Activated T-cell treated with anti-CD3 and anti-CD28 coated beads for 1 hour (primary cell): ENCODE results near the gene PIF1.

ENCODE experiments used
- DNase-seq: peaks from one replicate; pipeline ENCODE4 v3.0.0-alpha.2; 2020; ENCODE audit warnings: low read depth

Gene PIF1

GRCh38 chr15:64774629-64775493 is 50.6 kb downstream of the PIF1 start:
- no peak for DNase-seq

- DNase-seq: no peak
Measured at GRCh38 chr15:64774037-64774628, 51.3 kb downstream of the PIF1 start.

DNA sequence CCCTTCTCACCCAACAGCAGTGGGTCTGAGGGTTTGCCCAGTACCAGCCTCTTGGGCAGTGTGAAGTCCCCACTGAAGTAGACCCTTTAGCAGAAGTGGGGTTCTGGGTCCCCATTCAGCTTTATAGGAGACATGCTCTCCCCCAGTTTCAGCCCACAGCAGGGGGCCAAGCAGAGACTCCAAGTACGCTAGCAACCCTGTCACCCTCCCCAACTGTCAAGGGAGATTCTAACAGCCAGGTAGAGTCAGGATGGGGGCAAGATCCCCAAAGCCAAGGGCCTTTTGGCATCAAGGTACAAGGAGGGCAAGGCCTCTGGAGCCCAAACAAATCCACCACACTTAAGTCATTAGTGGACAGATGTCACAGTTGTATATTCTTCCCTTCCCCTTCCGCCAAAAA is 51.8 kb downstream of the PIF1 start:
- no peak for DNase-seq

DNA sequence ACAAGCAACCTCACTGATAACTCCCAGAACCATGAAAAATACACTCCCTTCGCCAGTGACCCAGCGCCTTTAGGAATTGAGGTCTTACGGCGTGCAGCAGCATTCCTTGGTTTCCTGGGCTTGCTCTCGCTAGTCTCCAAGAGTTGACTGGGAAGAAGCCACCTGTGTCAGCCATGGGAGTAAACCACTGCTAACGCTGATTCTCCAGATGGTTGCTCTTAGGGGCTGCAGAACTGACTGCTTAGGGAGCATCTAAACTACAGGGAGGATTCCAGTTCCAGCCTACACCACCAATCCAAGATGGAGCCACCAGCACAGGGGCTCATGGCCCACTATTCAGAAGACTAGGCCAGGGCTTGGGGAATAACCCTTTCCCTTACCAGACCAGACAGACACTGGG is 52.5 kb downstream of the PIF1 start:
- no peak for DNase-seq

- DNase-seq: no peak
Measured at GRCh38 chr15:64772488-64772887, 53.0 kb downstream of the PIF1 start.

DNA sequence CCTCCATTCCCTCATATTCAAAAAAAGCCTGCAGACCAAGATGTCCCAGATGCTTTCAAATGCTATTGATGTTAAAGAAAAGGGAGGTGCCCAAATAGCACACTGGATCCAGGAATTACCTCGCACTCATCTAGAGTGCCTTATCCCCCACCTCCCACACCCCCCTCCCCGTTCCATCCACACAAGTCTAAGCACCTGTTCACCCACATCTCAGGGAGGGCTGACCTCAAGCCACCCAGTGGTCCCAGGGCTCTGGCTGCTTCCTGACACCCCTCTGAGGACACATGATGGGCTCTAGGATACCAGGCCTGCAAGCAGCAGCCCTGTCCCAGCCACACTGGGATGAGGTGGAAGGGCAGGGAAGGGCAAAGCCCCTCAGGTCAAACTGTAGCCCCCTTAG is 54.8 kb downstream of the PIF1 start:
- DNase-seq: no peak

GRCh38 chr15:64767203-64767602 is 58.2 kb downstream of the PIF1 start:
- DNase-seq: no peak

- DNase-seq: no peak
Measured at GRCh38 chr15:64766058-64766457, 59.4 kb downstream of the PIF1 start.
